K562 (cell line): ENCODE measurements around the gene ZBTB20. TPM values are rescaled to one million over a fixed set of nuclear protein-coding genes. Genes with fewer than 3 reads are reported as not detected.

Experiments used
- ATF3 ChIP-seq, 2 experiments: fragments of 450-650 bp in 1 of 2; sonication (generic) in 1 of 2; formaldehyde crosslinking in 1 of 2; IDR thresholded peaks in 1 of 2; conservative IDR thresholded peaks in 1 of 2; 2 replicates each; pipeline versions ENCODE4 v1.6.1 to v1.8.1; 2016 to 2023; ENCODE audit warnings: mild to moderate bottlenecking in 2 of 2, moderate library complexity in 2 of 2, inconsistent platforms in 1 of 2, missing genetic modification reagents in 1 of 2
- CREB3 ChIP-seq: fragments of 450-650 bp; conservative IDR thresholded peaks from 2 replicates; pipeline ENCODE4 v1.6.1; 2016; ENCODE audit warnings: missing genetic modification characterization, low read depth, mild to moderate bottlenecking, missing compliant biosample characterization, moderate library complexity
- FOSL1 ChIP-seq: fragments of 200-800 bp; sonication (Bioruptor generic); conservative IDR thresholded peaks from 2 replicates; pipeline ENCODE4 v1.6.1; 2016; ENCODE audit warnings: missing genetic modification characterization, missing compliant biosample characterization
- GATAD2B ChIP-seq: fragments of 450-650 bp; IDR thresholded peaks from 2 replicates; pipeline ENCODE4 v1.6.1; 2017; ENCODE audit warnings: mild to moderate bottlenecking, borderline replicate concordance
- HMBOX1 ChIP-seq: sonication (generic); IDR thresholded peaks from 2 replicates; pipeline ENCODE4 v1.6.1; 2016
- MAFK ChIP-seq: IDR thresholded peaks from 2 replicates; pipeline ENCODE4 v1.6.1; 2011; ENCODE audit warnings: low read length, improper control_type of control experiment
- MEF2D ChIP-seq: conservative IDR thresholded peaks from 2 replicates; pipeline ENCODE4 v1.6.1; 2016; ENCODE audit warnings: low read depth, missing genetic modification characterization, missing compliant biosample characterization
- PYGO2 ChIP-seq: fragments of 450-650 bp; IDR thresholded peaks from 2 replicates; pipeline ENCODE4 v1.6.1; 2016; ENCODE audit warnings: mild to moderate bottlenecking, missing genetic modification characterization, moderate library complexity, missing compliant biosample characterization
- SMAD3 ChIP-seq: fragments of 450-650 bp; formaldehyde crosslinking; conservative IDR thresholded peaks from 2 replicates; pipeline ENCODE4 v1.4.0; 2020; ENCODE audit warnings: mild to moderate bottlenecking
- SMAD4 ChIP-seq: fragments of 250-450 bp; sonication (Bioruptor Pico); conservative IDR thresholded peaks from 2 replicates; pipeline ENCODE4 v1.8.0; 2021; ENCODE audit warnings: inconsistent platforms, mild to moderate bottlenecking, moderate library complexity
- ZFX ChIP-seq: sonication (generic); formaldehyde crosslinking; IDR thresholded peaks from 2 replicates; pipeline ENCODE4 v1.8.0; 2022; ENCODE audit warnings: mild to moderate bottlenecking, missing genetic modification reagents, moderate library complexity
- ZNF41 ChIP-seq: fragments of 250-450 bp; sonication (Bioruptor Pico); conservative IDR thresholded peaks from 2 replicates; pipeline ENCODE4 v1.4.0; 2020; ENCODE audit warnings: mild to moderate bottlenecking
- ZNF584 ChIP-seq: fragments of 200-800 bp; sonication (Bioruptor generic); IDR thresholded peaks from 2 replicates; pipeline ENCODE4 v1.6.1; 2016; ENCODE audit warnings: low read depth, mild to moderate bottlenecking, missing genetic modification characterization, missing compliant biosample characterization
- ZNF740 ChIP-seq, 3 experiments: fragments of 200-800 bp in 1 of 3; sonication (Bioruptor generic) in 1 of 3; sonication (generic) in 1 of 3; formaldehyde crosslinking in 1 of 3; IDR thresholded peaks; 2 replicates each; pipeline versions ENCODE4 v1.6.1 to v1.8.0; 2016 to 2022; ENCODE audit warnings: mild to moderate bottlenecking in 2 of 3, missing compliant biosample characterization in 2 of 3, missing genetic modification characterization in 2 of 3, missing genetic modification reagents in 1 of 3
- ZNF766 ChIP-seq: fragments of 200-800 bp; sonication (Bioruptor generic); conservative IDR thresholded peaks from 2 replicates; pipeline ENCODE4 v1.6.1; 2016; ENCODE audit warnings: missing genetic modification characterization, missing compliant biosample characterization
- polyA plus RNA-seq, 8 experiments: library from polyadenylated mRNA; depleted of rRNA in 4 of 8; stranded (reverse) in 5 of 8; unstranded in 3 of 8; fragments of >200 nt; fragmentation: Nextera tagmentation in 2 of 8; fragmentation: Illumina TruSeq in 1 of 8; extraction: Ambion mirVana in 2 of 8; extraction: Trizol in 1 of 8; gene quantifications; 2 replicates each; pipeline versions ENCODE4 v1.2.1 to v1.2.3, GENCODE V29; 2011 to 2014; ENCODE audit warnings: inconsistent platforms in 1 of 8, missing spikeins in 1 of 8
- total RNA-seq, 7 experiments: library from RNA; depleted of rRNA in 6 of 7; stranded (reverse); fragments of >200 nt in 6 of 7; fragmentation: Illumina TruSeq in 2 of 7; extraction: Trizol in 2 of 7; gene quantifications; 2 replicates each; pipeline versions ENCODE4 v1.2.1 to v1.2.3, GENCODE V29; 2011 to 2021; ENCODE audit warnings: low replicate concordance in 1 of 7
- TF ChIP-seq, protein P1 (sequence below): fragments of 200-800 bp; sonication (Bioruptor generic); IDR thresholded peaks from 2 replicates; pipeline ENCODE4 v1.6.1; 2016; ENCODE audit warnings: missing genetic modification characterization, missing compliant biosample characterization

The ZBTB20 gene
- total and polyA plus RNA-seq, 9 of the 15 experiments (the other 6 are each of a cell fraction or from before 2014, with no cell fraction given), result 0.17 to 1.7 (median 0.45) TPM

DNA sequence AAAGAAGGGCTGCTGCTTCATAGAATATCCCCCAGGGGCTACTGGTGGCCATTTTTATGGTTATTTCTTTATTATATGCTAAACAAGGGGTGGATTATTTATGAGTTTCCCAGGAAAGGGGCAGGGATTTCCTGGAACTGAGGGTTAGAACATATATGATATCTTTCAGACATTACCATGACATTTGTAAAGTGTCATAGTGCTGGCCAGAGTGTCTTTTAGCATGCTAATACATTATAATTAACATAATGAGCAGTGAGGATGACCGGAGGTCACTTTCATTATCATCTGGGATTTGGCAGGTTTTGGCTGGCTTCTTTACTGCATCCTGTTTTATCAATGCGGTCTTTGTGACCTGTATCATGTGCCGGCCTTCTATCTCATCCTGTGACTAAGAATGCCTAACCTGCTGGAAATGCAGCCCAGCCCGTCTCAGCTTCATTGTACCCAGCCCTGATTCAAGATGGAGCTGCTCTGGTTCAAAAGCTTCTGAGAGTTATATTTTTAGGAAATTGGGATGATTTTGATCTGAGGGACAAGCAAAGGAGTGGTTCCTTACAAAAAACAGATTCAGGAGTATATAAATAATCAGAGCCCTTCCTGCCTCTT, 9.1 kb upstream of the ZBTB20 start (continued):
- no peak for TF ChIP-seq ATF3 (IDR thresholded peaks at IDR 0.05)
- TF ChIP-seq ATF3 (CRISPR knock-in tag; conservative IDR thresholded peaks at IDR 0.05), result no peak
- TF ChIP-seq MAFK, result no peak
- no peak for TF ChIP-seq GATAD2B
- TF ChIP-seq ZNF41 (CRISPR knock-in tag), result peak; percentile 76; the same call in 1 of the 2 replicates
- no peak for TF ChIP-seq ZNF740 (CRISPR knock-in tag; IDR thresholded peaks at IDR 0.05)
- peak in 1 of 2 experiments; percentile 54; a peak in 1 of 4 replicates for TF ChIP-seq ZNF740 (tag; IDR thresholded peaks at IDR 0.05)
- TF ChIP-seq SMAD3 (CRISPR knock-in tag), result peak; percentile 84
- peak; percentile 61; the same call in 1 of the 2 replicates for TF ChIP-seq ZNF766 (CRISPR knock-in tag)
- TF ChIP-seq SMAD4 (CRISPR knock-in tag), result peak; percentile 67; the same call in 1 of the 2 replicates
- peak; percentile 73; the same call in 1 of the 2 replicates for TF ChIP-seq PYGO2
- TF ChIP-seq ZFX (CRISPR knock-in tag), result no peak
- TF ChIP-seq ZNF584 (CRISPR knock-in tag), result 0 out of 2 replicates have a peak, but pooled peaks have one; percentile 44
- peak; percentile 89 for TF ChIP-seq CREB3 (tag)
- TF ChIP-seq, protein P1, sequence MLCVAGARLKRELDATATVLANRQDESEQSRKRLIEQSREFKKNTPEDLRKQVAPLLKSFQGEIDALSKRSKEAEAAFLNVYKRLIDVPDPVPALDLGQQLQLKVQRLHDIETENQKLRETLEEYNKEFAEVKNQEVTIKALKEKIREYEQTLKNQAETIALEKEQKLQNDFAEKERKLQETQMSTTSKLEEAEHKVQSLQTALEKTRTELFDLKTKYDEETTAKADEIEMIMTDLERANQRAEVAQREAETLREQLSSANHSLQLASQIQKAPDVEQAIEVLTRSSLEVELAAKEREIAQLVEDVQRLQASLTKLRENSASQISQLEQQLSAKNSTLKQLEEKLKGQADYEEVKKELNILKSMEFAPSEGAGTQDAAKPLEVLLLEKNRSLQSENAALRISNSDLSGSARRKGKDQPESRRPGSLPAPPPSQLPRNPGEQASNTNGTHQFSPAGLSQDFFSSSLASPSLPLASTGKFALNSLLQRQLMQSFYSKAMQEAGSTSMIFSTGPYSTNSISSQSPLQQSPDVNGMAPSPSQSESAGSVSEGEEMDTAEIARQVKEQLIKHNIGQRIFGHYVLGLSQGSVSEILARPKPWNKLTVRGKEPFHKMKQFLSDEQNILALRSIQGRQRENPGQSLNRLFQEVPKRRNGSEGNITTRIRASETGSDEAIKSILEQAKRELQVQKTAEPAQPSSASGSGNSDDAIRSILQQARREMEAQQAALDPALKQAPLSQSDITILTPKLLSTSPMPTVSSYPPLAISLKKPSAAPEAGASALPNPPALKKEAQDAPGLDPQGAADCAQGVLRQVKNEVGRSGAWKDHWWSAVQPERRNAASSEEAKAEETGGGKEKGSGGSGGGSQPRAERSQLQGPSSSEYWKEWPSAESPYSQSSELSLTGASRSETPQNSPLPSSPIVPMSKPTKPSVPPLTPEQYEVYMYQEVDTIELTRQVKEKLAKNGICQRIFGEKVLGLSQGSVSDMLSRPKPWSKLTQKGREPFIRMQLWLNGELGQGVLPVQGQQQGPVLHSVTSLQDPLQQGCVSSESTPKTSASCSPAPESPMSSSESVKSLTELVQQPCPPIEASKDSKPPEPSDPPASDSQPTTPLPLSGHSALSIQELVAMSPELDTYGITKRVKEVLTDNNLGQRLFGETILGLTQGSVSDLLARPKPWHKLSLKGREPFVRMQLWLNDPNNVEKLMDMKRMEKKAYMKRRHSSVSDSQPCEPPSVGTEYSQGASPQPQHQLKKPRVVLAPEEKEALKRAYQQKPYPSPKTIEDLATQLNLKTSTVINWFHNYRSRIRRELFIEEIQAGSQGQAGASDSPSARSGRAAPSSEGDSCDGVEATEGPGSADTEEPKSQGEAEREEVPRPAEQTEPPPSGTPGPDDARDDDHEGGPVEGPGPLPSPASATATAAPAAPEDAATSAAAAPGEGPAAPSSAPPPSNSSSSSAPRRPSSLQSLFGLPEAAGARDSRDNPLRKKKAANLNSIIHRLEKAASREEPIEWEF, result 0 out of 2 replicates have a peak, but pooled peaks have one; percentile 22
- 0 out of 2 replicates have a peak, but pooled peaks have one; percentile 12 for TF ChIP-seq FOSL1
- no peak for TF ChIP-seq HMBOX1
- TF ChIP-seq MEF2D, result peak; percentile 71; the same call in 1 of the 2 replicates
